GM19239 (cell line): ENCODE data around the gene CSTF2.
A peak's percentile ranks its signal among the peaks of the same experiment; 100 is the strongest.
"Not testable (repeated sequence)": the region's sequence is repeated elsewhere in the genome, so short reads cannot be mapped to it uniquely, and the experiment has no call there.

Experiments used
- DNase-seq: peaks from one replicate; pipeline ENCODE4 v3.0.0; 2011; ENCODE audit warnings: low spot score; ENCODE audit not compliant: insufficient read length
- FAIRE-seq: peaks from 2 replicates; lab custom pipeline; 2011; peaks lifted over from hg19 to GRCh38; lab: Jason Lieb, UNC

Gene CSTF2

GRCh38 chrX:100819837-100820666, at the start of gene CSTF2:
CSTF2 (plus strand) TSS chrX:100820391; CDS start chrX:100820417, 26 bp downstream.
- FAIRE-seq (peak; percentile 99), DNase-seq (peak; percentile 38)

- DNase-seq, FAIRE-seq: not testable (repeated sequence)
Observed at GRCh38 chrX:100796371-100796770, 23.8 kb upstream of the CSTF2 start.

- no peak for FAIRE-seq
- DNase-seq: no peak
Observed at GRCh38 chrX:100797359-100797758, 22.8 kb upstream of the CSTF2 start.

- no peak for FAIRE-seq
- DNase-seq: no peak
Observed at GRCh38 chrX:100798484-100799214, 21.5 kb upstream of the CSTF2 start.

GRCh38 chrX:100802843-100803242, 17.3 kb upstream of the CSTF2 start:
- FAIRE-seq (peak; percentile 4), DNase-seq (no peak)

- FAIRE-seq (no peak), DNase-seq (no peak)
Observed at GRCh38 chrX:100804780-100805179, 15.4 kb upstream of the CSTF2 start.

GRCh38 chrX:100808265-100808664, 11.9 kb upstream of the CSTF2 start:
- FAIRE-seq: not testable (repeated sequence)

GRCh38 chrX:100812216-100813158, 7.7 kb upstream of the CSTF2 start:
- FAIRE-seq (no peak), DNase-seq (no peak)

More at GRCh38 chrX:100808265-100808664, 11.9 kb upstream of the CSTF2 start:
- DNase-seq: not testable (repeated sequence)

GRCh38 chrX:100817340-100817739, 2.9 kb upstream of the CSTF2 start:
- no peak for DNase-seq
- no peak for FAIRE-seq

GRCh38 chrX:100819534-100819836, 706 bp upstream of the CSTF2 start:
- FAIRE-seq (no peak), DNase-seq (no peak)

GRCh38 chrX:100829730-100830129, 9.5 kb downstream of the CSTF2 start:
- FAIRE-seq (no peak), DNase-seq (no peak)

GRCh38 chrX:100830143-100830542, 10.0 kb downstream of the CSTF2 start:
- FAIRE-seq (peak; percentile 71), DNase-seq (no peak)

- no peak for DNase-seq
- FAIRE-seq: peak; percentile 71
Observed at GRCh38 chrX:100830547-100830946, 10.4 kb downstream of the CSTF2 start.

GRCh38 chrX:100831219-100831946, 11.2 kb downstream of the CSTF2 start:
- peak; percentile 71 for FAIRE-seq

GRCh38 chrX:100850317-100850716, 30.1 kb downstream of the CSTF2 start:
- no peak for DNase-seq
- FAIRE-seq: no peak

More at GRCh38 chrX:100831219-100831946, 11.2 kb downstream of the CSTF2 start:
- DNase-seq: no peak

GRCh38 chrX:100852810-100853209, 32.6 kb downstream of the CSTF2 start:
- DNase-seq: no peak
- FAIRE-seq: no peak

- no peak for DNase-seq
- no peak for FAIRE-seq
Observed at GRCh38 chrX:100863326-100863864, 43.2 kb downstream of the CSTF2 start.

GRCh38 chrX:100864657-100865391, 44.6 kb downstream of the CSTF2 start:
- DNase-seq (no peak), FAIRE-seq (no peak)

- DNase-seq (no peak), FAIRE-seq (no peak)
Observed at GRCh38 chrX:100868273-100868672, 48.1 kb downstream of the CSTF2 start.
